HepG2 (cell line): ENCODE measurements around the gene MDH2. TPM values are rescaled to one million over a fixed set of nuclear protein-coding genes. Genes with fewer than 3 reads are reported as not detected.

ENCODE experiments used
- ATAC-seq: fragments of 200-7000 bp; cut with Tn5 transposase; 3 replicates; pipeline ENCODE4 v1.9.1; 2020; ENCODE audit warnings: mild to moderate bottlenecking, moderate library complexity
- BruUV-seq: library from RNA; stranded (reverse); fragments of 400-500 nt; replicated peaks from 2 replicates; lab custom pipeline; 2021; lab: Mats Ljungman, UMichigan
- CTCF ChIA-PET: fragments of 300-600 bp; formaldehyde crosslinking; extraction: SDS; loops from one replicate; lab custom pipeline; 2021; ENCODE audit warnings: low total read pairs, inconsistent platforms, low intra/inter-chr PET ratio; lab: Yijun Ruan, JAX
- POLR2A ChIA-PET: fragments of 350-600 bp; sonication (Branson Sonifier 250); formaldehyde crosslinking; loops from one replicate; lab custom pipeline; 2020; ENCODE audit warnings: antibody characterized with exemption, inconsistent platforms; lab: Yijun Ruan, JAX
- DNase-seq: peaks from one replicate; pipeline ENCODE4 v3.0.0-alpha.2; 2015; ENCODE audit warnings: low spot score
- FAIRE-seq: peaks from 3 replicates; lab custom pipeline; 2011; peaks lifted over from hg19 to GRCh38; lab: Jason Lieb, UNC
- H2AFZ ChIP-seq: one replicate; pipeline ENCODE4 v1.6.1; 2011; ENCODE audit warnings: low read length, inconsistent platforms
- H3K27ac ChIP-seq: fragments of 300-600 bp; 3 replicates; pipeline ENCODE4 v1.8.0; 2011; ENCODE audit warnings: mixed run types, mild to moderate bottlenecking, mixed read lengths, low read length, inconsistent platforms; ENCODE audit not compliant: insufficient read depth; ENCODE audit errors: extremely low read length
- H3K27me3 ChIP-seq, 2 experiments: fragments of 200-600 bp in 1 of 2; 2 replicates in 1 of 2; 3 replicates in 1 of 2; pipeline versions ENCODE4 v1.6.0 to v1.8.0; 2011; ENCODE audit warnings: low read length in 2 of 2, mild to moderate bottlenecking in 2 of 2, moderate library complexity in 2 of 2, inconsistent platforms in 1 of 2; ENCODE audit not compliant: insufficient read depth in 2 of 2, control insufficient read depth in 1 of 2
- H3K36me3 ChIP-seq, 2 experiments: fragments of 200-600 bp in 1 of 2; replicated peaks in 1 of 2; 2 replicates in 1 of 2; 3 replicates in 1 of 2; pipeline versions ENCODE4 v1.5.1 to v1.8.0; 2011; ENCODE audit warnings: low read length in 2 of 2, inconsistent platforms in 1 of 2; ENCODE audit not compliant: insufficient read depth in 2 of 2, control insufficient read depth in 1 of 2
- H3K4me1 ChIP-seq: 2 replicates; pipeline ENCODE4 v1.5.1; 2012; ENCODE audit warnings: low read length, inconsistent platforms; ENCODE audit not compliant: insufficient read depth
- H3K4me2 ChIP-seq: 2 replicates; pipeline ENCODE4 v1.6.0; 2011; ENCODE audit warnings: low read depth, low read length, inconsistent platforms
- H3K4me3 ChIP-seq, 3 experiments: fragments of 200-600 bp in 1 of 3; sonication (generic), shearing (Covaris generic) in 1 of 3; replicated peaks in 1 of 3; 2 replicates each; pipeline ENCODE4 v1.5.1; 2011 to 2016; ENCODE audit warnings: low read length in 3 of 3, inconsistent platforms in 2 of 3, low read depth in 2 of 3, mild to moderate bottlenecking in 2 of 3, control low read depth in 1 of 3, mixed read lengths in 1 of 3; ENCODE audit not compliant: insufficient read depth in 1 of 3
- H3K79me2 ChIP-seq: one replicate; pipeline ENCODE4 v1.6.1; 2011; ENCODE audit warnings: low read length, inconsistent platforms; ENCODE audit not compliant: insufficient read depth
- H3K9ac ChIP-seq: 2 replicates; pipeline ENCODE4 v1.6.0; 2011; ENCODE audit warnings: mild to moderate bottlenecking, low read depth, low read length, inconsistent platforms; ENCODE audit not compliant: insufficient read depth
- H3K9me3 ChIP-seq: 2 replicates; pipeline ENCODE4 v1.5.1; 2012; ENCODE audit warnings: mild to moderate bottlenecking, low read length
- H4K20me1 ChIP-seq: 2 replicates; pipeline ENCODE4 v1.6.0; 2011; ENCODE audit warnings: inconsistent platforms, mild to moderate bottlenecking, low read length, moderate library complexity; ENCODE audit not compliant: insufficient read depth
- CENPBD1 ChIP-seq: sonication (generic); formaldehyde crosslinking; IDR thresholded peaks from 2 replicates; pipeline ENCODE4 v1.8.0; 2022; ENCODE audit warnings: missing genetic modification reagents, low read depth, mild to moderate bottlenecking, borderline replicate concordance
- GABPA ChIP-seq, 2 experiments: IDR thresholded peaks; 2 replicates each; pipeline ENCODE4 v1.6.1; 2011 to 2016; ENCODE audit warnings: low read depth in 2 of 2, low read length in 1 of 2, missing biosample characterization in 1 of 2, missing genetic modification characterization in 1 of 2
- GTF3A ChIP-seq: sonication (generic); formaldehyde crosslinking; conservative IDR thresholded peaks from 2 replicates; pipeline ENCODE4 v1.4.0; 2020; ENCODE audit warnings: mild to moderate bottlenecking, missing genetic modification reagents
- KAT2B ChIP-seq: fragments of 150-350 bp; IDR thresholded peaks from 2 replicates; pipeline ENCODE4 v1.6.1; 2014; ENCODE audit warnings: low read depth, low read length, borderline replicate concordance
- NFATC3 ChIP-seq: sonication (generic); formaldehyde crosslinking; IDR thresholded peaks from 2 replicates; pipeline ENCODE4 v1.5.1; 2020; ENCODE audit warnings: mild to moderate bottlenecking, missing genetic modification reagents
- SIN3A ChIP-seq: IDR thresholded peaks from 2 replicates; pipeline ENCODE4 v1.6.1; 2011; ENCODE audit warnings: low read depth, mild to moderate bottlenecking, control low read depth, low read length, borderline replicate concordance
- SOX5 ChIP-seq: IDR thresholded peaks from 2 replicates; pipeline ENCODE4 v1.6.1; 2016; ENCODE audit warnings: borderline replicate concordance
- STAG1 ChIP-seq: sonication (generic); formaldehyde crosslinking; IDR thresholded peaks from 2 replicates; pipeline ENCODE4 v1.4.0; 2020; ENCODE audit warnings: missing genetic modification reagents
- SYNCRIP ChIP-seq: fragments of 200-400 bp; formaldehyde crosslinking; IDR thresholded peaks from 2 replicates; pipeline ENCODE4 v1.6.1; 2018; ENCODE audit warnings: mild to moderate bottlenecking, low read depth, low read length; ENCODE audit not compliant: insufficient read depth
- TFE3 ChIP-seq: IDR thresholded peaks from 2 replicates; pipeline ENCODE4 v1.6.1; 2016
- ZBTB34 ChIP-seq: sonication (generic); formaldehyde crosslinking; IDR thresholded peaks from 2 replicates; pipeline ENCODE4 v1.8.0; 2022; ENCODE audit warnings: mild to moderate bottlenecking, missing genetic modification reagents
- ZNF354B ChIP-seq: sonication (generic); formaldehyde crosslinking; IDR thresholded peaks from 2 replicates; pipeline ENCODE4 v1.8.0; 2022; ENCODE audit warnings: mild to moderate bottlenecking, missing genetic modification reagents
- ZNF543 ChIP-seq: sonication (generic); formaldehyde crosslinking; IDR thresholded peaks from 2 replicates; pipeline ENCODE4 v1.4.0; 2020; ENCODE audit warnings: mild to moderate bottlenecking, missing genetic modification reagents
- ZNF609 ChIP-seq: sonication (generic); formaldehyde crosslinking; IDR thresholded peaks from 2 replicates; pipeline ENCODE4 v1.4.0; 2020; ENCODE audit warnings: mild to moderate bottlenecking, missing genetic modification reagents, borderline replicate concordance
- ZNF773 ChIP-seq: sonication (generic); formaldehyde crosslinking; IDR thresholded peaks from 2 replicates; pipeline ENCODE4 v1.4.0; 2020; ENCODE audit warnings: missing genetic modification reagents, borderline replicate concordance
- WGBS: methylation state at CpG from one replicate; pipeline ENCODE4 v1.1.6; 2017; ENCODE audit warnings: low lambda C conversion rate; 5-methylcytosine and 5-hydroxymethylcytosine counted together
- in situ Hi-C: cut with HindIII; loops from 2 replicates; pipeline ENCODE4 v1.10.0; 2017; ENCODE audit warnings: low pct_unique_long_range_greater_than_20kb; ENCODE audit not compliant: extremely low pct_ligation_motif_present
- intact Hi-C: fragments of 100-400 bp; cut with micrococcal nuclease; formaldehyde crosslinking; loops from one replicate; pipeline ENCODE4 v1.10.0; 2022; ENCODE audit not compliant: unreplicated experiment
- polyA plus RNA-seq, 8 experiments: library from polyadenylated mRNA; depleted of rRNA in 3 of 8; stranded (reverse) in 7 of 8; unstranded in 1 of 8; fragments of >200 nt; fragmentation: Illumina TruSeq in 4 of 8; extraction: Trizol in 4 of 8; gene quantifications; 2 replicates each; pipeline versions ENCODE4 v1.2.1 to v1.2.3, GENCODE V29; 2011 to 2016; ENCODE audit warnings: low read depth in 4 of 8, missing spikeins in 1 of 8, mixed read lengths in 1 of 8; ENCODE audit not compliant: insufficient read depth in 1 of 8
- total RNA-seq, 5 experiments: library from RNA; depleted of rRNA; stranded (reverse); fragments of >200 nt; fragmentation: Illumina TruSeq; extraction: Trizol; gene quantifications; 2 replicates each; pipeline ENCODE4 v1.2.3, GENCODE V29; 2016; ENCODE audit warnings: low read depth in 1 of 5

MDH2 gene
- total and polyA plus RNA-seq, 2 of the 13 experiments (the other 11 are each of a cell fraction or from before 2014, with no cell fraction given): 81.4 to 90.3 TPM

DNA sequence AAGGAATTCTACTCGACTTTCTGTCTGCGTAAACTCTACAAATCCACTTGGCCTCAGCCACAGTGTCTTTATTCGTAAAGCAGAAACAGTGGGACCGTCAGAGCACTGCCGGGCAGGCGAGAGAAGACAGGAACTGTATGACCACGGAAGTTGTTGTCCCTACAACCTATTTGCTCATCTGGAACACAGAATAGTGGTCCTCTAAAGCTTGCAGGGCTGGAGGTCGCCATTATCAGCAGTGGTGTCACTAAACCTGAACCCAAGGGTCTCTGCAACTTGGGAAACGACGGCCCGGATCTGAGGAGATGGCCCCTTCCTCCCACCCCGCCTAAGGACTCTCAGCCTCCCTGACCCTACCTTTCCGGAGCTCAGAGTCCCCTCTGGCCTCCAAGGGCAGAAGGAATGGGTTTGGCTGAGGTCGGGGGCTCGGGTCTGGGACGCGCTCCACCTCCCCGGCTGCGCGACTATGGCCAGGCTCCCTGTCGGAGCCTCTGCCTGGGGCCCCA, 548 bp upstream of the MDH2 start:
- Histone ChIP-seq H3K79me2 (peaks cover 58% of the 10 kb centered on the region), H3K27ac (peak overlapping the region; percentile 90), H3K4me2 (peak overlapping the region; percentile 92), H3K9me3 (no peaks in the 10 kb centered on the region), H3K4me1 (peaks cover 57% of the 10 kb centered on the region), H3K4me3 (peak overlapping the region; percentile 86 to 98 (median 95)), H3K9ac (peak overlapping the region; percentile 99), H4K20me1 (no peaks in the 10 kb centered on the region), H3K27me3 (no peaks in the 10 kb centered on the region; a peak in 1 of 5 replicates), H3K36me3 (peaks cover 1 to 21% of the 10 kb centered on the region in 2 experiments; a peak in 4 of 5 replicates), H2AFZ (peak overlapping the region; percentile 29)
- in situ Hi-C loops: no loop called here
- intact Hi-C loops: loop anchor here (5.0 kb wide), 1 partner anchor 85 kb away; no protein-coding TSS in a partner anchor
- DNase-seq: no peak
- TSS peak; percentile 91 for BruUV-seq
- no peak for FAIRE-seq
- peak; percentile 2 for ATAC-seq
- under 1% methylated on average over 18 of the region's 21 CpGs for WGBS
- POLR2A ChIA-PET: interaction anchor here (0.9 to 2.4 kb wide), 19 partner anchors 9 to 168 kb away, joined by 3 to 16 read pairs (median 6); partner anchors contain the start of gene RHBDD2
- CTCF ChIA-PET: no interaction called here
- TF ChIP-seq GABPA (IDR thresholded peaks at IDR 0.05; ENCODE audit: low read depth, low read length): peak; percentile 23; the same call in 1 of the 2 replicates
- TF ChIP-seq GABPA (CRISPR knock-in tag; IDR thresholded peaks at IDR 0.05; ENCODE audit: low read depth): no peak
- TF ChIP-seq ZBTB34: 0 out of 2 replicates have a peak, but pooled peaks have one; percentile 55
- TF ChIP-seq STAG1 (CRISPR knock-in tag): no peak
- no peak for TF ChIP-seq KAT2B
- TF ChIP-seq GTF3A (CRISPR knock-in tag): 0 out of 2 replicates have a peak, but pooled peaks have one; percentile 13
- 0 out of 2 replicates have a peak, but pooled peaks have one; percentile 28 for TF ChIP-seq ZNF354B
- no peak for TF ChIP-seq ZNF543 (CRISPR knock-in tag)
- TF ChIP-seq CENPBD1: 0 out of 2 replicates have a peak, but pooled peaks have one; percentile 33
- no peak for TF ChIP-seq NFATC3 (CRISPR knock-in tag)
- 0 out of 2 replicates have a peak, but pooled peaks have one; percentile 6 for TF ChIP-seq ZNF609 (CRISPR knock-in tag)
- TF ChIP-seq TFE3: no peak
- 0 out of 2 replicates have a peak, but pooled peaks have one; percentile 64 for TF ChIP-seq ZNF773 (CRISPR knock-in tag)
- TF ChIP-seq SYNCRIP: no peak
- TF ChIP-seq SIN3A: no peak
- TF ChIP-seq SOX5 (CRISPR knock-in tag): no peak
